Fibroblast of lung (primary cell): Measurements from ENCODE around the gene CPT1C. TPM values are rescaled to one million over a fixed set of nuclear protein-coding genes. Genes with fewer than 3 reads are reported as not detected.

Source experiments
- DNase-seq, 2 donors: peaks; one replicate each; pipeline versions ENCODE4 v3.0.0 to v3.0.0-alpha.2; 2010; ENCODE audit warnings: low read depth in 2 of 2
- H2AFZ ChIP-seq: 2 replicates; pipeline ENCODE4 v1.5.1; 2012; ENCODE audit warnings: low read length, control low read depth, inconsistent platforms
- H3K27ac ChIP-seq: 2 replicates; pipeline ENCODE4 v1.5.1; 2011; ENCODE audit warnings: low read length, control low read depth; ENCODE audit not compliant: insufficient read depth
- H3K27me3 ChIP-seq: 2 replicates; pipeline ENCODE4 v1.5.1; 2011; ENCODE audit warnings: mild to moderate bottlenecking, low read length; ENCODE audit not compliant: control insufficient read depth, insufficient read depth
- H3K36me3 ChIP-seq: 2 replicates; pipeline ENCODE4 v1.5.1; 2011; ENCODE audit warnings: low read length; ENCODE audit not compliant: control insufficient read depth, insufficient read depth
- H3K4me1 ChIP-seq: 2 replicates; pipeline ENCODE4 v1.5.1; 2011; ENCODE audit warnings: low read length; ENCODE audit not compliant: control insufficient read depth, insufficient read depth; ENCODE audit errors: extremely low read depth
- H3K4me2 ChIP-seq: 2 replicates; pipeline ENCODE4 v1.5.1; 2011; ENCODE audit warnings: low read length, control low read depth; ENCODE audit not compliant: insufficient read depth; ENCODE audit errors: extremely low read depth
- H3K4me3 ChIP-seq, 4 experiments: fragments of 200-600 bp in 1 of 4; sonication (generic) in 1 of 4; replicated peaks in 1 of 4; 2 replicates each; pipeline ENCODE4 v1.5.1; 2011 to 2016; ENCODE audit warnings: low read length in 4 of 4, low read depth in 3 of 4, mild to moderate bottlenecking in 3 of 4, control low read depth in 2 of 4, inconsistent platforms in 1 of 4, mixed read lengths in 1 of 4; ENCODE audit not compliant: insufficient read depth in 1 of 4; ENCODE audit errors: control extremely low read depth in 1 of 4
- H3K79me2 ChIP-seq: 2 replicates; pipeline ENCODE4 v1.5.1; 2012; ENCODE audit warnings: mild to moderate bottlenecking, low read length, inconsistent platforms; ENCODE audit not compliant: control insufficient read depth, insufficient read depth
- H3K9ac ChIP-seq: 2 replicates; pipeline ENCODE4 v1.5.1; 2011; ENCODE audit warnings: mild to moderate bottlenecking, low read length, control low read depth; ENCODE audit not compliant: insufficient read depth
- H3K9me3 ChIP-seq: 2 replicates; pipeline ENCODE4 v1.5.1; 2012; ENCODE audit warnings: low read depth, low read length; ENCODE audit not compliant: control insufficient read depth, insufficient read depth
- H4K20me1 ChIP-seq: 2 replicates; pipeline ENCODE4 v1.5.1; 2011; ENCODE audit warnings: low read length; ENCODE audit not compliant: control insufficient read depth, insufficient read depth; ENCODE audit errors: extremely low read depth
- CTCF ChIP-seq, 2 donors: IDR thresholded peaks in 1 of 2; conservative IDR thresholded peaks in 1 of 2; 1 replicate in 1 of 2; 2 replicates in 1 of 2; pipeline ENCODE4 v1.5.1; 2011 to 2012; ENCODE audit warnings: low read length in 2 of 2, control low read depth in 1 of 2, inconsistent platforms in 1 of 2, low read depth in 1 of 2, mild to moderate bottlenecking in 1 of 2
- EZH2 ChIP-seq: IDR thresholded peaks from 2 replicates; pipeline ENCODE4 v1.5.1; 2012; ENCODE audit warnings: low read length, control low read depth, mild to moderate bottlenecking; ENCODE audit errors: missing control alignments
- polyA plus RNA-seq, 2 donors: library from polyadenylated mRNA; depleted of rRNA in 1 of 2; stranded (reverse) in 1 of 2; unstranded in 1 of 2; fragments of >200 nt; gene quantifications; 2 replicates each; pipeline ENCODE4 v1.2.1, GENCODE V29; 2011 to 2012; ENCODE audit warnings: missing spikeins in 1 of 2
- total RNA-seq: library from RNA; depleted of rRNA; stranded (reverse); fragments of >200 nt; gene quantifications from 2 replicates; pipeline ENCODE4 v1.2.1, GENCODE V29; 2014

Gene CPT1C
- total and polyA plus RNA-seq, 2 donors (not counting 1 experiment from before 2014, with no cell fraction given) = 20.0 to 31.2 TPM

GRCh38 chr19:49761249-49761624 is 70.3 kb downstream of the CPT1C start:
- no peaks in the 10 kb centered on the region for H4K20me1 ChIP-seq
- H3K36me3 ChIP-seq = no peaks in the 10 kb centered on the region
- peak overlapping the region; percentile 33 for H2AFZ ChIP-seq
- no peak overlapping the region for H3K4me2 ChIP-seq
- DNase-seq = no peak
- no peaks in the 10 kb centered on the region for H3K79me2 ChIP-seq
- no peak overlapping the region for H3K9ac ChIP-seq
- H3K9me3 ChIP-seq = no peaks in the 10 kb centered on the region
- no peak overlapping the region for H3K4me3 ChIP-seq
- TF ChIP-seq CTCF (conservative IDR thresholded peaks at IDR 0.05 in 1 of 2, IDR thresholded peaks at IDR 0.05 in 1 of 2; ENCODE audit: low read depth in 1 of 2, low read length in 2 of 2) (no peak), EZH2 (no peak)
- H3K4me1 ChIP-seq = peaks cover 13% of the 10 kb centered on the region
- no peak overlapping the region for H3K27ac ChIP-seq
- H3K27me3 ChIP-seq = no peaks in the 10 kb centered on the region

DNA sequence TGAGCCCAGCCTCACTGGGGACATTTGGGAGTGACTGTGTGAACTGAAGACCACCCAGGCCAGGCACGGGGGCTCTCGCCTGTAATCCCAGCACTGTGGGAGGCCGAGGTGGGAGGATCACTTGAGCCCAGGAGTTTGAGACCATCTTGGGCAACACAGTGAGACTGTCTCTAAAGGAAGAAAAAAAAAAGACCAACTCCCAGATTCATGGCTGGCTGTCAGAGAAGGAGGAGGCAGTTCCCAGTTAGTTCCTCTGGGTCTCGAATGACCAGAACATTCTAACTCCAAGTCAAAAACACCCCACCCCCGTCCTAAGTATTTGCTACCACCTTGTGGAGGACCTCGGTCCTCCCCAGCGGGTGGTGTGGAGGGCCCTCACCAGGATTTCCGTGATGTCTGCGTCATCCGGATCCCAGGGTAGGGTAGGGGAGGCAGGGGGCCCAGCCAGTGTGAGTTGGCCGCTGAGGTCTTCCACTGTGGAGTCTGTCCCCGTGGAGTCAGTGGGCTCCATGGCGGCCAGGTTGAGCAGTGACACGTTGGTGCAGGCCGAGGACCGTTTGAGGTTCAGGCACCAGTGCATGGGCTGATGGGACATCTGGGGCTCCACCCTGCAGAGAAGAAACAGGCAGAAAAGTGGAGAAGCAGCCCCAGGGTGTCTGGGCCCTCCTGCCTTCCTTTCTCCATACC is 70.9 kb downstream of the CPT1C start:
- no peaks in the 10 kb centered on the region for H4K20me1 ChIP-seq

DNA sequence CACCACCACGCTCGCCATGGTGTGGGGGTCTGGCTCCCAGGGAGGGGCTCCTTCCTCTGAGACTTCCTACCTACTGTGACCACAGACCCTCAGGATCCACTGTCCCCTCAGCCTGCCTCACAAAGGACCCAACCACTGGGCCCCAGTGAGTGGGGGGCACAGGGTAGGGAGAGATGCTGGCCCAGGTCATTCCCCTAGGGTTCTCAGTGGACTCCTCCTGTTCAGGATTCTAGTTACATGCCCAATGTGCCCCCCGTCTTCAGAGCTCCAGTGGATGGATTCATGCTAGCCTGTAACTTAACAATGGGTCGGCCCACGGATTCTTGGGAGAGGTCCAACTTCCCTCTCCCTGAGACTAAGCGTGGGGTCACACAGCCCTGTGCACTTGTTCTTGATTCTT is 72.3 kb downstream of the CPT1C start, which contains the start of gene TSKS:
TSS of gene TSKS (minus strand) at position 77 of the 400 bp plus-strand sequence. CDS start at position 18, 59 bp downstream.
- Histone ChIP-seq H2AFZ (no peak within 1 kb of the TSS), H3K4me2 (no peak within 1 kb of the TSS), H3K79me2 (peaks cover 14% of the 10 kb centered on the region), H4K20me1 (no peaks in the 10 kb centered on the region), H3K4me3 (no peak within 1 kb of the TSS), H3K36me3 (no peaks in the 10 kb centered on the region), H3K4me1 (peaks cover 12% of the 10 kb centered on the region), H3K9ac (no peak within 1 kb of the TSS), H3K9me3 (no peaks in the 10 kb centered on the region), H3K27me3 (no peaks in the 10 kb centered on the region), H3K27ac (no peak within 1 kb of the TSS)
- no peak for DNase-seq
- TF ChIP-seq CTCF (conservative IDR thresholded peaks at IDR 0.05 in 1 of 2, IDR thresholded peaks at IDR 0.05 in 1 of 2; ENCODE audit: low read depth in 1 of 2, low read length in 2 of 2) = no peak
- TF ChIP-seq EZH2 = no peak

More for the DNA sequence above, 70.9 kb downstream of the CPT1C start:
- Histone ChIP-seq H3K9me3 (no peaks in the 10 kb centered on the region), H3K4me2 (no peak overlapping the region), H3K27me3 (no peaks in the 10 kb centered on the region), H3K9ac (no peak overlapping the region), H3K4me1 (peaks cover 13% of the 10 kb centered on the region), H2AFZ (peak overlapping the region; percentile 33), H3K4me3 (no peak overlapping the region), H3K36me3 (no peaks in the 10 kb centered on the region), H3K79me2 (no peaks in the 10 kb centered on the region), H3K27ac (no peak overlapping the region)
- TF ChIP-seq CTCF (conservative IDR thresholded peaks at IDR 0.05 in 1 of 2, IDR thresholded peaks at IDR 0.05 in 1 of 2; ENCODE audit: low read depth in 1 of 2, low read length in 2 of 2) (peak in 1 of 2 donors; percentile 35), EZH2 (no peak)
- DNase-seq = peak; percentile 20 to 65

Other genes with a start within 250 kb of the CPT1C start
- gene SLC17A7, start 249.6 kb upstream of the CPT1C start, total RNA-seq = 0.33 TPM in 1 of 2 replicates, not detected in the other
- gene SLC17A7, start 249.6 kb upstream of the CPT1C start, polyA plus RNA-seq = 0.06 and 0.08 TPM in 2 replicates
- gene PIH1D1, start 239.3 kb upstream of the CPT1C start, total RNA-seq = 94.5 and 110 TPM in 2 replicates
- gene PIH1D1, start 239.3 kb upstream of the CPT1C start, polyA plus RNA-seq = 42.5 and 53.8 TPM in 2 replicates
- gene ALDH16A1, start 237.9 kb upstream of the CPT1C start, total RNA-seq = 13.9 and 24.9 TPM in 2 replicates
- gene ALDH16A1, start 237.9 kb upstream of the CPT1C start, polyA plus RNA-seq = 2.4 and 4.3 TPM in 2 replicates
- 3.3 and 4.5 TPM in 2 replicates for gene FLT3LG, start 216.9 kb upstream of the CPT1C start, total RNA-seq
- gene FLT3LG, start 216.9 kb upstream of the CPT1C start, polyA plus RNA-seq = 4.3 and 4.4 TPM in 2 replicates
- 3,385 and 5,250 TPM in 2 replicates for gene RPL13A, start 203.5 kb upstream of the CPT1C start, total RNA-seq
- 1,345 and 1,418 TPM in 2 replicates for gene RPL13A, start 203.5 kb upstream of the CPT1C start, polyA plus RNA-seq
- 2,501 and 4,026 TPM in 2 replicates for gene RPS11, start 194.7 kb upstream of the CPT1C start, total RNA-seq
- gene RPS11, start 194.7 kb upstream of the CPT1C start, polyA plus RNA-seq = 3,448 and 3,634 TPM in 2 replicates
- gene FCGRT, start 178.5 kb upstream of the CPT1C start, total RNA-seq = 59.0 and 90.1 TPM in 2 replicates
- 30.9 and 31.4 TPM in 2 replicates for gene FCGRT, start 178.5 kb upstream of the CPT1C start, polyA plus RNA-seq
- gene RCN3, start 163.1 kb upstream of the CPT1C start, total RNA-seq = 87.8 and 162 TPM in 2 replicates
- 18.8 and 19.8 TPM in 2 replicates for gene RCN3, start 163.1 kb upstream of the CPT1C start, polyA plus RNA-seq
- gene NOSIP, start 110.6 kb upstream of the CPT1C start, total RNA-seq = 67.9 and 72.9 TPM in 2 replicates
- 41.2 and 53.5 TPM in 2 replicates for gene NOSIP, start 110.6 kb upstream of the CPT1C start, polyA plus RNA-seq
- gene PRRG2, start 109.8 kb upstream of the CPT1C start, total RNA-seq = 0.17 and 0.51 TPM in 2 replicates
- gene PRRG2, start 109.8 kb upstream of the CPT1C start, polyA plus RNA-seq = 0.11 TPM in 1 of 2 replicates, not detected in the other
- 1.0 and 2.1 TPM in 2 replicates for gene PRR12, start 99.9 kb upstream of the CPT1C start, total RNA-seq
- gene PRR12, start 99.9 kb upstream of the CPT1C start, polyA plus RNA-seq = 0.40 and 0.69 TPM in 2 replicates
- 34.2 and 60.1 TPM in 2 replicates for gene RRAS, start 51.0 kb upstream of the CPT1C start, total RNA-seq
- gene RRAS, start 51.0 kb upstream of the CPT1C start, polyA plus RNA-seq = 92.6 and 129 TPM in 2 replicates
- gene SCAF1, start 48.9 kb upstream of the CPT1C start, total RNA-seq = 7.4 and 11.9 TPM in 2 replicates
- 8.7 and 15.5 TPM in 2 replicates for gene SCAF1, start 48.9 kb upstream of the CPT1C start, polyA plus RNA-seq
- 55.2 and 61.1 TPM in 2 replicates for gene IRF3, start 25.3 kb upstream of the CPT1C start, total RNA-seq
- gene IRF3, start 25.3 kb upstream of the CPT1C start, polyA plus RNA-seq = 22.0 TPM in 2 replicates
- 2.6 and 4.8 TPM in 2 replicates for gene BCL2L12, start 25.2 kb upstream of the CPT1C start, total RNA-seq
- 5.0 and 9.8 TPM in 2 replicates for gene BCL2L12, start 25.2 kb upstream of the CPT1C start, polyA plus RNA-seq
- gene PRMT1, start 13.8 kb upstream of the CPT1C start, total RNA-seq = 261 and 298 TPM in 2 replicates
- 184 and 288 TPM in 2 replicates for gene PRMT1, start 13.8 kb upstream of the CPT1C start, polyA plus RNA-seq
- gene ADM5, start 1.5 kb upstream of the CPT1C start, total RNA-seq = 0.26 and 0.33 TPM in 2 replicates
- gene ADM5, start 1.5 kb upstream of the CPT1C start, polyA plus RNA-seq = 0.06 and 0.15 TPM in 2 replicates
- 0.26 TPM in 1 of 2 replicates, not detected in the other for gene TSKS, start 72.2 kb downstream of the CPT1C start, total RNA-seq
- gene TSKS, start 72.2 kb downstream of the CPT1C start, polyA plus RNA-seq = 0.07 TPM in 1 of 2 replicates, not detected in the other
- 53.4 and 95.0 TPM in 2 replicates for gene AP2A1, start 75.9 kb downstream of the CPT1C start, total RNA-seq
- gene AP2A1, start 75.9 kb downstream of the CPT1C start, polyA plus RNA-seq = 64.2 and 75.9 TPM in 2 replicates
- gene FUZ, start 122.2 kb downstream of the CPT1C start, total RNA-seq = 32.9 and 34.3 TPM in 2 replicates
- gene FUZ, start 122.2 kb downstream of the CPT1C start, polyA plus RNA-seq = 8.4 and 11.4 TPM in 2 replicates
- gene MED25, start 127.2 kb downstream of the CPT1C start, total RNA-seq = 10.0 and 11.2 TPM in 2 replicates
- gene MED25, start 127.2 kb downstream of the CPT1C start, polyA plus RNA-seq = 20.2 and 28.6 TPM in 2 replicates
- gene PTOV1, start 160.0 kb downstream of the CPT1C start, total RNA-seq = 35.2 and 56.0 TPM in 2 replicates
- 41.1 and 48.0 TPM in 2 replicates for gene PTOV1, start 160.0 kb downstream of the CPT1C start, polyA plus RNA-seq
- 21.1 and 32.9 TPM in 2 replicates for gene PNKP, start 176.5 kb downstream of the CPT1C start, total RNA-seq
- gene PNKP, start 176.5 kb downstream of the CPT1C start, polyA plus RNA-seq = 11.0 and 17.0 TPM in 2 replicates
- 9.2 and 12.2 TPM in 2 replicates for gene AKT1S1, start 186.2 kb downstream of the CPT1C start, total RNA-seq
- 37.4 and 51.3 TPM in 2 replicates for gene AKT1S1, start 186.2 kb downstream of the CPT1C start, polyA plus RNA-seq
- gene TBC1D17, start 186.6 kb downstream of the CPT1C start, total RNA-seq = 10.0 and 19.5 TPM in 2 replicates
- gene TBC1D17, start 186.6 kb downstream of the CPT1C start, polyA plus RNA-seq = 32.5 and 34.2 TPM in 2 replicates
- gene IL4I1, start 205.8 kb downstream of the CPT1C start, total RNA-seq = 1.2 and 1.5 TPM in 2 replicates
- gene IL4I1, start 205.8 kb downstream of the CPT1C start, polyA plus RNA-seq = 0.09 and 0.21 TPM in 2 replicates
- 7.9 and 8.5 TPM in 2 replicates for gene ATF5, start 238.1 kb downstream of the CPT1C start, total RNA-seq
- 7.4 and 21.0 TPM in 2 replicates for gene ATF5, start 238.1 kb downstream of the CPT1C start, polyA plus RNA-seq
- gene NUP62, start 238.4 kb downstream of the CPT1C start, total RNA-seq = 14.9 and 20.8 TPM in 2 replicates
- 8.9 and 17.0 TPM in 2 replicates for gene NUP62, start 238.4 kb downstream of the CPT1C start, polyA plus RNA-seq